HG03066 (cell line): ENCODE measurements around the gene LINGO3.
"Not testable (repeated sequence)": the region's sequence is repeated elsewhere in the genome, so short reads cannot be mapped to it uniquely, and the experiment has no call there.

Source experiments
- ATAC-seq: cut with Tn5 transposase; IDR thresholded peaks from one replicate; pipeline ENCODE4 v1.9.1; 2021; ENCODE audit warnings: low read depth; ENCODE audit not compliant: unreplicated experiment

LINGO3 gene

DNA sequence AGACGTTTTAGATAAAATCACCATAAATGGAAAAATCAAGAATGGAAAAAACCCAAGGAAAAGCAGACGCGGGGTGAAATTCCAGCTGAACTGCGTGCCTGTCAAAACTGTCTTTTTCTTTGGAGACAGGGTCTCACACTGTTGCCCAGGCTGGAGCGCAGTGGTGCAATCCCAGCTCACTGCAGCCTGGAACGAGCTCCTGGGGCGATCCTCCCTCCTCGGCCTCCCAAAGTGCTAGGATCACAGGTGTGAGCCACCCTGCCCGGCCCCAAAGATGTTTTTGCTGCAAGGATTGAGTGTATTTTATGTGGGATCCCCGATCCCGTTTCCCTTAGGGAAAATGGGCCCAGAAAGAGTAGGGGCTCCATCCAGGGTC, 25.1 kb downstream of the LINGO3 start:
- no peak for ATAC-seq

DNA sequence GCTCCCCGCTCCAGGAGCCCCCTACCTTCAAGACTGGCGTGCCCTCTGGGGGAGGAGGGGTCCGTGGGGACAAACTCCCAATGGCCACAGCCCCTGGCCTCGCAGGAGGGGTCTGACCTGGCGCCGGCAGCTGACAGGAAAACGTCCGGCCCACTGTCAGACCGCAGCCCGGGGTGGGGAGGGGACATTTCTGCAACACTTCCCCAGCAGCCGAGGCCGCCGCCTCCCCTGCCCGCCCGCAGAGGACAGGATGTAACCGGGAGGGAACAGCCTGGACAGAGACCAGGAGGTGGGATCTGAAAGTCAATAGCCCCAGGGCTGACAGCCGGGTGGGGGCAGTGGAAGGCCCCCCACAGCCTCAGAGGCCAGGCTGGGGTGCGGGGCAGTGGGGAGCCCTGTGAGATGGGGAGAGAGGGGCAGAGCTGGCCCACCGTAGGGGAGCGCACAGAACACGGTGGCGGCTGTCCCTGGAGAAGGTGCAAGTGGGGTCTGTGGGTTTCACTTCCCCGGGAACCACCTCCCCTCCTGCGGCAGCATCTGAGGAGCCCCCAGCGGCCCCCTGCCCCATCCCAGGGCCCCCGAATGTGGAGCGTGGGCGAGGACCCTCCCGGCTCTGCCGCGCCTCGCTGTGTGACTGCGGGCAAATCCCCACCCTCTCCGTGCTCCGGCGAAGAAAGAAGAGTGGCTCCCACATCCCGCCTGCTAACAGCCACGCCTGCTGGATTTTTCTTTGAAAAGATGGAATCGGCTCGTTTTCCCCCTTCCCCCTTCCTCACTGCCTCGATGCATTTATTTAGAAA, 25.7 kb downstream of the LINGO3 start, which contains the start of gene PEAK3:
Gene PEAK3, minus strand, starts transcription at position 114 of the 800 bp plus-strand sequence. CDS start 1,244 bp downstream, outside the sequence.
- ATAC-seq, result no peak

DNA sequence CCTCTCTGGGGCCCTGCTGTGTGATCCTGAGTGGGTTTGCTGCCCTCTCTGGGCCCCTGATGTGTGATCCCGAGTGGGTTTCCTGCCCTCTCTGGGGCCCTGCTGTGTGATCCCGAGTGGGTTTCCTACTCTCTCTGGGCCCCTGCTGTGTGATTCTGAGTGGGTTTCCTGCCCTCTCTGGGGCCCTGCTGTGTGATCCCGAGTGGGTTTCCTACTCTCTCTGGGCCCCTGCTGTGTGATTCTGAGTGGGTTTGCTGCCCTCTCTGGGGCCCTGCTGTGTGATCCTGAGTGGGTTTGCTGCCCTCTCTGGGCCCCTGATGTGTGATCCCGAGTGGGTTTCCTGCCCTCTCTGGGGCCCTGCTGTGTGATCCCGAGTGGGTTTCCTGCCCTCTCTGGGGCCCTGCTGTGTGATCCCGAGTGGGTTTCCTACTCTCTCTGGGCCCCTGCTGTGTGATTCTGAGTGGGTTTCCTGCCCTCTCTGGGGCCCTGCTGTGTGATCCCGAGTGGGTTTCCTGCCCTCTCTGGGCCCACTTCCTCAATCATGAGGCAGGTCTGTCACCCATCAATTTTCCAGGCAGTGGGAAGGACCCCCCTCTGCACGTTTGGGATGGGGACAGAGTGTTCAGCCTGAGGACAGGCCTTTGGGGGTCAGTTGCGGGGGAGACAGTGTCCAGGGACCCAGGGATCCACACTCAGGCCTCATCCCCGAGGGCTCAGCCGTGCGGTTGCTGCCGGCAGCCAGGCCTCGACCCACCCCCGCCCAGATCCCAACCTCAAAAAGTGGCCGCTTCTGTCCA, 26.5 kb downstream of the LINGO3 start:
- ATAC-seq, result not testable (repeated sequence)

DNA sequence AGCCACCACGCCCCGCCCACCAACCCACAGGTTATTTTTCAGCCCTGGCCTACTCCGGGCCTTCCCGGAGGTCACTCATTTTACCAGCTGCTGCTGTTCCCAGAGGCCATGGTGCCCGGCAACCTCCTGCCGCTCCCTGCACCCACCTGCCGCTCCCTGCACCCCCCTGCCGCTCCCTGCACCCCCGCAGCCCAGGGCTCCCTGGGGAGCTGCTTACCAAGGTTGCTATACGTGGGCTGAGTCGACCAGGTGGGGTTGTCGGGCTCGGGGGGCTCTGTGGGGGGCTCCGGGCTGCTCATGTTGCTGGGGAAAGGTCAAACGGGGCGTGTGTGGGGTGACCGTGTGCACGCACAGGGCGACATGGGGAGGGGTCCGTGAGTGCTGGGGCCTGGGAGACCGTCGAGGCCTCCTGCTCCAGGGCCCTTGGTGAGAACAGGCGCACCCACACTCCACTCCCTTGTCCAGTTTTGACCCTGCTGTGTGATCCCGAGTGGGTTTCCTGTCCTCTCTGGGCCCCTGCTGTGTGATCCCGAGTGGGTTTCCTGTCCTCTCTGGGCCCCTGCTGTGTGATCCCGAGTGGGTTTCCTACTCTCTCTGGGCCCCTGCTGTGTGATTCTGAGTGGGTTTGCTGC, 27.2 kb downstream of the LINGO3 start:
- ATAC-seq, result no peak

DNA sequence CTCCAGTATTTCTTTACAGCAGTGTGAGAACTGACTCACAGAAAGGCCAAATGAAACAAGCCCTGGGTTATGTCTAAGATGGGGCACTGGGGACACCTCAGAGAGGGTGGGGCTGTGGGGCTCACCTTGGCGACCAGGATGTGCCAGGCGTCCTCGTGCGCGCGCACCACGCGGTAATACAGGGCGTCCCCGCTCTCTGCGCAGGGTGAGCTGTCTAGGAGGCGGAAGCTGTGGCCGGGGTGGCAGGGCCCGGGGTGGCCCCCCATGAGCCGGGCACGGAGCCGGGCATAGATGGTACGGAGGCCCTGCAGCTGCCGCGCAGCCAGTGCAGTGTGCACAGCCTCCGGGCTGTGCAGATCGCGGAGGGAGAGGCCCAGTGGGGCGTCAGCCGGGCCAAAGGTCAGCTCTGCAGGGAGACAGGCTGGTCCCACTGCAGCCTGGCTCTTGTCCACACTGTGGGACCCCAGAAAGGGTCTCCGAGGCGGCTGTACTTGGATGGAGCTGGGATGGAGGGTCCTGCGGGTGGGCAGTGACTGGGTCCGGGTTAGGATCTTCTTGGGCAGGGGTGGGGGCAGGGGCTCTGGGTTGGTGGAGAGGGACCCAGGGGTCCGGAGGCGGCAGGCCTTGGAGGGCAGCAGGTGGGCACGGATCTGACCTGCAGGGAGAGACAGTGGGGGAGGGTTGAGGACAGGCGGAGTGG, 29.3 kb downstream of the LINGO3 start:
- no peak for ATAC-seq

DNA sequence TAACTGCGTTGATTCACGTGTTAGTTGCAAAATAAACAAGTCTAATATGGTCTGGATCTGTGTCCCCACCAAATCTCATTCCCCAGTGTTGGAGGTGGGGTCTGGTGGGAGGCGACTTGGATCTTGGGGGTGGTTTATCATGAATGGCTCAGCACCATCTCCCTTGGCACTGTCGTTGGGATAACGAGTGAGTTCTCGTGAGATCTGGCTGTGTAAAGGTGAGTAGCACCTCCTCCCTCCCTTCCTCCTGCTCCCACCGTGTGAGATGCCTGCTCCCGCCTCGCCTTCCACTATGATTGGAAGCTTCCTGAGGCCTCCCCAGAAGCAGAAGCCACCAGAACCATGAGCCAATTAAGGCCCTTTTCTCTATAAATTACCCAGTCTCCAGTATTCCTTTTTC, 30.8 kb downstream of the LINGO3 start:
- ATAC-seq, result no peak

DNA sequence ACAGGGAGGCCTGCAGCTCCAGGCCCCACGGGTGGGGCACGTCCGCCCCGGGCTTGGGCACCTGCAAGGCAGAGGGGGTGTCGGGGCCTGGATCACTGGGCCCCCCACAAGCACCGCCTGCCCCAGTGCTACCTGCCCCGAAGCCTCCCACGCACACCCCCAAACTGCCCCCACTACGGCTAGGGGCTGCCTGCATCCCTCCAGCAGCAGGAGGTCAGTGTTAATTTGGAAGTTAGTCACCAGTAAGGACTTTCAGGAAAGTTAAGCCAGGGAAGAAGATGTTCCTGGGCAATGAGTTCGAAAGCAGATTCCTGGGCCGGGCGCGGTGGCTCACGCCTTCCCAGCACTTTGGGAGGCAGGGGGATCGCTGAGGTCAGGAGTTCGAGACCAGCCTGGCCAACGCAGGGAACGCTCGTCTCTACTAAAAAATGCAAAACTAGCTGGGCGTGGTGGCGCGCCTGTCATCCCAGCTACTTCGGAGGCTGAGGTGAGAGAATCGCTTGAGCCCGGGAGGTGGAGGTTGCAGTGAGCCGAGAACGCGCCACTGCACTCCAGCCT, 31.4 kb downstream of the LINGO3 start:
- no peak for ATAC-seq

DNA sequence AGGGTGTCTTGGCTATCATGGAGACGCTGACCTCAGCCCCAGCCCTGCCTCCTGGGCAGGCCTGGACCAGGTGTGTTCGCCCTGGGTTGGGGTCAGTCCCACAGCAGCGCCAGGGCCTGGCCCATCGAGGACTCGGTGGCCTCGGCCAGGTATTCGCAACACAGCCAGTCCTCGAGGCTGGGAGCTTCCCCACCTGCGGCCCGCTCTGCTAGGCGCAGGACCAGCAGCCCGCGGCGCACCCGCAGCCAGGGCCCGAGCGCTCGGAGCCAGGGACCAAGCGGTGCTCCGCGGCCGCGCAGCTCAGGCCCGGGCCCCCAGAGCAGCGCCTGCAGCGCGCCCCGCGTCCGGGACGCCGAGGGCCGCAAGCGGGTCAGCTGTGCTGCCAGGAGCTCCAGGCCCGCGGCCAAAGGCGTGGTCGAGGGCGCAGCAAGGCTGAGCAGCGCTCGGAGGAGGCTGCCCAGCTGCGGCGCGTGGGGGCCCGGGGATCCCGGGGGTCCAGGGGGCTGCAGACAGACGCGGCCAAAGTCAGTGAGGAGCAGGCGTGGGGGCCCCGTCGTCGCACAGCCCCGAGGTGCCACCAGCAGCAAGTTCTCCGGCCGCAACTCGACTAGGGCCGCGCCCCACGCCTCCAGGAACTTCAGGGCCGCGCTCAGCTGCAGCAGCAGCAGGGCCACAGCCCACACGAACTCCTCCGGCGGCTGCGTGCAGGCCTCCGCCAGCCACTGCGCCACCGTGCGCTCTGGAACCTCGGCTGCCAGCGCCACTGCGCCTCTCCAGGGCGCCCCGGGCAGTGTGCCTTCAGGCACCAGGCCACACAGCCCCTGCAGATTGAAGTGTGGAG, 32.1 kb downstream of the LINGO3 start:
- no peak for ATAC-seq

DNA sequence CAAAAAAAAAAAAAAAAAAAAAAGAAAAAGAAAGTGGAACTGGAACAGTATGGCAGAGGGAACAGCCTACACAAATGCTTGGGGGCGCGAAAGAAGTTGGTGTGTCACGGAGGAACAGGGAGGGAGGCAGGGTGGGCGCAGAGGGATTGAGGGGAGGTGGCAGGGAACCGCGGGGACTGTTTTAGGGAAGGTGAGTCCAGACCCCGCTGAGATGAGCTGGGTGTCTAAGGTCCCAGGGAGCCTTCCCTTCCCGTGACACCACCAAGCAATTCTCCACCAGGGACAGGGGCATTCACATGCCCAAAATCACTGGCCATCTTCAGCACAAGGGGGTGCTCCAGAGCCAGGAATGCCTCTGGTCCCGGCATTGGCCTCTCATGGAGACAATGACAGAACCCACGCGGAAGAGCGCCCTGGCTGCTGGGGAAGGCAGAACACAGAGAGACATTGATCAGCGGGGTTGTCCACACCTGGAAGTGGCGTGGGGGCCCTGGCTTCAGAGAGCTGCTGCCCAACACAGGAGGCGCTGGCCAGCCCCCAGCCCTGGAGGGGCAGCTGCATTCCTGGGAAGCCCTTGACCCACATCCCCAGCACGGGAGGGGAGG, 32.9 kb downstream of the LINGO3 start:
- ATAC-seq, result no peak

DNA sequence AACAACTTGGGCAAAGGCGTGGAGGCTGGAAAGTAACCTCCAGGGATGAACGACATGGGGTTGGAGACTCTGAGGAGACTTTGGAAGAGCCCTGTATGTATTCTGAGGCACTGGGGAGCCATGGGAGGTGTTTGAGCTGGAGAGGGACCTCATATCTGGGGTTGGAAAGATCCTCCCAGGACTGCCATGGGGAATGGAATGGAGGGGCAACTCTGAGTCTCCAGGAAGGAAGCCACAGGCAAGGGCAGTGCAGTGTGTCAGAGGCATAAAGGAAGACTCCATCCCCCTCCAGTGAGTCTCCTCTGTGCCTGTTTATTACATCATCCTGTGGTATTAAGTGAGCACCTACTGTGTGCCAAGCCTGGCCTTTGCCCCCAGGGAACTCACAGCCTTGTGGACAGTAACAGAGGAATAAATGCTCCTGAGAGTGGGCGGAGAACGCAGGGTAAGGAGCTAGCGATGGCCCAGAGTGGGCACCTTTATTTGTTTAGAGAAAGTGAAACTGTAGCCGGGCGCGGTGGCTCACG, 33.7 kb downstream of the LINGO3 start:
- no peak for ATAC-seq

DNA sequence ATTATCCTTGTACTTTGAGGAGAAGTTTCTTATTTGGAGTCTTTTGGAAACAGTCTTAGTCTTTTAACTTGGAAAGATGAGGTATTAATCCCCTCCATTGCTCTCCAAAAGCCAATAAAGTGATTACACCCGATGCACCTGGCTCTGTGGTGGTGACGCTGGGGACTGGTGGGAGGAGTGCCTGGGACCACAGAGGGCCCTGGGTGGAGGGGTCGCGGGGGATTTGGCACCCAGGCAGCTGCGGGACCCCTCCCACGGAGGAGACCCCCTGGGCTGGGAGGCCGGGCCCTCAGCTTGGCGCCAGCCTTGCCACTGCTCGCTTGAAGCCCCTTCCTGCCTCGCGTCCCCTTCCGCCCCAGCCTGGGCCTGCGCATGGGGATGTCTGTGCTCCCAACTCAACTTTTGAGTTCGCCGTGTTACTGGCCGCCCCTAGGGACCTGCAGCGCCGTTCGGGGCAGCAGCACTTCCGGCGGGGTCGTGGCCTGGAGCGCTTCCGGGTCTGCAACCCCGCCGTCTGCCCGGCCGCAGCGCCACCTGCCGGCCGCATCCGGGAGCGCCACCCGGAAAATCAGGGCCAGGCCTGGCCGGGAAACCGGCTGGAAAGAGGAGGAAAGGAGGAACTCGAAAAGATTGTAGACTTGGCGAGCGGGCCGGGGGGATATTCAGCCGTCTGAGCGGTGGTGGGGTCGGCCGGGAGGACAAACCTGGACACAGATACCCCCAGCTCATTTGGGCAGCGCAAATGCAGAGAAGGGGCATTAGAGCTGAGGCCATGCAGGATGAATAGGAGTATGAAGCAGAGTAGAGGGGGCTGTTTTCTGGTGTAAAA, 34.4 kb downstream of the LINGO3 start:
- ATAC-seq, result no peak

DNA sequence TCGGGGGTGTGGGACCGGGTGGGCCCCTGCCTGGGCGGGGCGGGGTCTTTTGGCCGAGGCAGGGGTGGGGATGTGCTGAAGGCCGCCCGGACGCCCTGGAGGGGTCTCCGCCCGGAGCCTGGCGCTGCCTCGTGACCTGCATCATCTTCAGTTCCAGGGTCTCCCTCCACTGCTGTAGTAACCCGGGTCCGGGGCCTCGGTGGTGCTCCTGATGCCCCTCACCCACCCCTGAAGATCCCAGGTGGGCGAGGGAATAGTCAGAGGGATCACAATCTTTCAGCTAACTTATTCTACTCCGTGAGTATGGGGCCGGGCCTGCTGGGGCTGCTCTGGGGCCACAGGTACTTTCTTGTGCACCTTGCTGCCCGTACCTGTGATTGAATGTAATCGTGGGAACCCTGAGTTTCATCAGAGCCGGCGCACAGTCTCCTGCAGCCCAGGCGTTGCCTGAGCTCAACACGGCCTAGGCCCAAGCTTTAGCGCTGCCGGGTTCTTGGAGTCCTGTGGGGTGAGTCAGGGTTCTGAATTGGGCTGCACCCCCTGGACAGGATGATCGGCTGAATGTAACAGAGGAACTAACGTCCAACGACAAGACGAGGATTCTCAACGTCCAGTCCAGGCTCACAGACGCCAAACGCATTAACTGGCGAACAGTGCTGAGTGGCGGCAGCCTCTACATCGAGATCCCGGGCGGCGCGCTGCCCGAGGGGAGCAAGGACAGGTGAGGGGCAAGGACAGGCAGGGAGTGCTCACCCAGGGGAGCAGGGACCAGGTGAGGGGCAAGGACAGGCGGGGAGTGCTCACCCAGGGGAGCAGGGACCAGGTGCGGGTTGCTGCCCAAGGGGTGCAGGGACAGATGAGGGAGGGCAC, 36.5 kb downstream of the LINGO3 start:
- no peak for ATAC-seq

DNA sequence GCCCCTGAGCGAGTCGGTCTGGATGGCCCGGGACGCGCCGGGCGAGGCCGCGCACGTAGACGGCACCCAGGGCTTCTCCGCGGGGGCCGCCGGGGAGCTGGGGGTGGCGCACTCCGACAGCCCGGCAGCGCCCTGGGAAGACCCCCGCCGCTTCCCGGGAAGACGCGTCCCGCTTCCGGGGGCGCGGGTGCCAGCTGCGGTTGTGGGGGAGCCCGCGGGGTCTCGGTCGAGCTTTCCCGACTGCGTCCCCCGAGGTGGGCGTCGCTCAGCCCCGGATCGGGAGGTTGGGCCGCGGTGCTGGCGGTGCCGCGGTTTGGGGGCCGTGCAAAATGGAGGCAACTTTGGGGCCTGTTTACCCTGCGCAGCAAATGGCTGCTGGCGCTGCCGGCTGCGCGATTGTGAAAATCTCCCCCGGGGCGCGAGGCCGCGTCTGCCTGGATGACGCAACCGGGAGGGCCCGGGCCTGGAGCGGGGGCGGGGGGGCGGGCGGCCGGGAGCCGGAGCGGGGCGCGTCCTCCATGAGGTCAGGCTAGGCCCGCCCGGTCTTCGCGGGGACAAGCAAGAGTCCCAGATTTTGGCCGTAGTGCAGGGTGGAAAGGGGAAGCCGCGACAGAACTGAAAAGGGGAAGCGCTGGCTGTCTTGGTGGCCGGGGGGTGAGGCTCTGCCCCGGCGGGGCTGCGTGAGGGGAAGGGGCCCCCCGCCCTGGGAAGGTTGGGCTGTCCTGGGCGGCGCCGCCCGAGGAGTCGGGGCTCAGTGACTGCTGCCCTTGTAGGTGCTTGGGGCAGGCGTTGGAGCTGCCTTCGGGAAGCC, 37.3 kb downstream of the LINGO3 start:
- no peak for ATAC-seq

DNA sequence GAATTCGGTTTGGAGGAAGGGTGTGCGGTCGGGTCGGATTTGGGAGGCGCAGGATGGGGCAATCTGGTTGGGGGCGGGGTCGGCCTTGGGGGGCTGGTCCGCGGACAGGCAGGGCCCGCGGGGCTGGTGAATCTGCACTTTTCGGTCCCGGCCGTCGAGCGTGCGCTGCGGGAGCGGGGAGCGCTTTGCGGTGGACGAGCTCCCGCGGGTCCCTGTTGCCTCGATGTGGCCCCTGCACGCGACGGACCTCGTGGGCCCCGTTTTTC, 37.9 kb downstream of the LINGO3 start:
- no peak for ATAC-seq

DNA sequence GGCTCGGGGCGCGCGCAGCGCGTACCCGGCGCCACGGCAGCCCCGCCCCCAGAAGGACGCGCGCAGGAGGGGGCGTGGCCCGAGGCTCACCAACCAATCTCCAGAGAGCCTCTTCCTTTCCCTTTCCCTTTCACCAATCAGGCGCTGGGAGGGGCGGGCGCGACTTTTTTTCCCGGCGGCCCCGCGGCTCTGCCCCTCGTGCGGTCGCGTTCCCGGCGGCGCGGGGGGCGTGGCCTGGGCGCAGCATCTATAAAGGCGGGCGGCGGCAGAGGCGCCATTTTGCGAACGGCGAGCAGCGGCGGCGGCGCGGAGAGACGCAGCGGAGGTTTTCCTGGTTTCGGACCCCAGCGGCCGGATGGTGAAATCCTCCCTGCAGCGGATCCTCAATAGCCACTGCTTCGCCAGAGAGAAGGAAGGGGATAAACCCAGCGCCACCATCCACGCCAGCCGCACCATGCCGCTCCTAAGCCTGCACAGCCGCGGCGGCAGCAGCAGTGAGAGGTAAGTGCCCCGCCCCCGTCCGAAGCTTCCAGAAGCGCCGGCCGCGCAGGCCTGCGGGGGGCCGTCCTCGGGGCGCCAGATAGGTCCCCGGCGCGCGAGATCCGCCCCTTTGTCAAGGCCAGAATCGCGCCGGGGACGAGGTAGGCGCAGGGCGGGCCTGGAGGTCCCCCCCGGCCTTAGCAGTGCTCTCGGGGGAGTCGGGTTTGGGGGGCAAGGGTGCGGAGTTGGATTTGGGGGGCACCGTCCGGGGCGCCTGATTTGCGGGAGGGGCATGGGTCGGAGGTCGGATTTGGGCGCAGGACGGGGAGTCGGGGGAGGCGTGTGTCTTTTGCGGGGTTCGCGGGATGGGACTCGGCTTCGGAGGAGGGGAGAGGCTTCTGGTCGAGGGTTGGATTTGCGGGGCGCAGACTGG, 38.5 kb downstream of the LINGO3 start:
- ATAC-seq, result peak; percentile 38

DNA sequence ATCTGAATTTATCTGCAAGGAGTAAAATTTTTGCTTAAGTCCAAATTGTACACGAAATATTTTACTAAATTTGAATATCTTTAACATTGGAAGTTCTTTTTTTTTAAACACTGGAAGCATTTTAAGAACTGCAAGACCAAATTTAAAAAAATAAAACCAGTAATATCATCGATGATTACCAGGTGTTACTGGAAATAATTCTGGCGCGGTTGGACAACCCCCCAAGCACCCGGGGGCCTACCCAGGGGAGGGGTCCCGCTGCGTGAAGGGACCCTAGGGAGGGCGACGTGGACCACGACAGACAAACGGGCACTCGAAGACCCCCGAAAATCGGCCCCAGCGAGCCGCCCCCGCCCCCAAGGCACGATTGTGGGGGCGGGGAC, 39.1 kb downstream of the LINGO3 start:
- ATAC-seq, result no peak
